Liver (tissue), 9 donors: ENCODE data around the gene CRYBG1. TPM values are rescaled to one million over a fixed set of nuclear protein-coding genes. Genes with fewer than 3 reads are reported as not detected.

ENCODE experiments used
- DNase-seq: peaks from one replicate; pipeline ENCODE4 v3.0.0-alpha.2; 2017; ENCODE audit warnings: low spot score
- H3K27ac ChIP-seq, 2 donors: one replicate each; pipeline ENCODE4 v1.7.0; 2013; ENCODE audit warnings: inconsistent platforms in 2 of 2, low read length in 2 of 2, control low read depth in 1 of 2, low read depth in 1 of 2, mild to moderate bottlenecking in 1 of 2
- H3K27me3 ChIP-seq, 4 donors: one replicate each; pipeline versions ENCODE4 v1.6.1 to v1.7.0; 2013; ENCODE audit warnings: low read length in 3 of 4, inconsistent platforms in 1 of 4, mild to moderate bottlenecking in 1 of 4, moderate library complexity in 1 of 4; ENCODE audit not compliant: control insufficient read depth in 4 of 4, insufficient read depth in 4 of 4
- H3K36me3 ChIP-seq, 4 donors: one replicate each; pipeline versions ENCODE4 v1.6.1 to v1.7.0; 2013; ENCODE audit warnings: low read length in 3 of 4, mild to moderate bottlenecking in 3 of 4, low read depth in 1 of 4, moderate library complexity in 1 of 4; ENCODE audit not compliant: control insufficient read depth in 4 of 4, insufficient read depth in 3 of 4
- H3K4me1 ChIP-seq, 4 donors: one replicate each; pipeline versions ENCODE4 v1.6.1 to v1.7.0; 2013; ENCODE audit warnings: low read length in 3 of 4, mild to moderate bottlenecking in 3 of 4, moderate library complexity in 1 of 4; ENCODE audit not compliant: control insufficient read depth in 4 of 4, insufficient read depth in 4 of 4
- H3K4me3 ChIP-seq, 3 donors: one replicate each; pipeline versions ENCODE4 v1.6.1 to v1.7.0; 2013; ENCODE audit warnings: low read length in 3 of 3, control low read depth in 1 of 3, low read depth in 1 of 3, mild to moderate bottlenecking in 1 of 3
- H3K9ac ChIP-seq, 2 donors: one replicate each; pipeline ENCODE4 v1.7.0; 2013; ENCODE audit warnings: low read length in 2 of 2, mild to moderate bottlenecking in 2 of 2, moderate library complexity in 2 of 2, control low read depth in 1 of 2, low read depth in 1 of 2
- H3K9me3 ChIP-seq, 4 donors: one replicate each; pipeline versions ENCODE4 v1.6.1 to v1.7.0; 2013; ENCODE audit warnings: low read length in 3 of 4; ENCODE audit not compliant: control insufficient read depth in 4 of 4
- ATF3 ChIP-seq: IDR thresholded peaks from 2 replicates; pipeline ENCODE4 v1.6.1; 2016; ENCODE audit warnings: antibody characterized with exemption
- CTCF ChIP-seq: fragments of 150-350 bp; IDR thresholded peaks from 2 replicates; pipeline ENCODE4 v1.5.1; 2017; ENCODE audit warnings: improper control_type of control experiment, low read depth, low read length; ENCODE audit not compliant: missing input control
- EGR1 ChIP-seq, 2 donors: IDR thresholded peaks; 2 replicates each; pipeline ENCODE4 v1.6.1; 2016 to 2018; ENCODE audit warnings: antibody characterized with exemption in 2 of 2, low read depth in 2 of 2
- FOXA2 ChIP-seq: IDR thresholded peaks from 2 replicates; pipeline ENCODE4 v1.6.1; 2016; ENCODE audit warnings: antibody characterized with exemption
- GABPA ChIP-seq, 2 donors: IDR thresholded peaks in 1 of 2; conservative IDR thresholded peaks in 1 of 2; 2 replicates each; pipeline ENCODE4 v1.6.1; 2016; ENCODE audit warnings: antibody characterized with exemption in 2 of 2, mild to moderate bottlenecking in 1 of 2, moderate library complexity in 1 of 2
- HNF4A ChIP-seq, 2 donors: conservative IDR thresholded peaks; 2 replicates each; pipeline ENCODE4 v1.6.1; 2016; ENCODE audit warnings: antibody characterized with exemption in 2 of 2, mild to moderate bottlenecking in 2 of 2
- HNF4G ChIP-seq: IDR thresholded peaks from 2 replicates; pipeline ENCODE4 v1.6.1; 2016; ENCODE audit warnings: antibody characterized with exemption
- MAX ChIP-seq: IDR thresholded peaks from 2 replicates; pipeline ENCODE4 v1.6.1; 2016; ENCODE audit warnings: antibody characterized with exemption
- NR2F2 ChIP-seq: IDR thresholded peaks from 2 replicates; pipeline ENCODE4 v1.6.1; 2016; ENCODE audit warnings: antibody characterized with exemption
- REST ChIP-seq: IDR thresholded peaks from 2 replicates; pipeline ENCODE4 v1.6.1; 2016; ENCODE audit warnings: antibody characterized with exemption, mild to moderate bottlenecking
- SP1 ChIP-seq: IDR thresholded peaks from 2 replicates; pipeline ENCODE4 v1.6.1; 2018; ENCODE audit warnings: antibody characterized with exemption, mild to moderate bottlenecking
- TAF1 ChIP-seq: conservative IDR thresholded peaks from 2 replicates; pipeline ENCODE4 v1.6.1; 2016; ENCODE audit warnings: antibody characterized with exemption, mild to moderate bottlenecking
- YY1 ChIP-seq: IDR thresholded peaks from 2 replicates; pipeline ENCODE4 v1.6.1; 2016; ENCODE audit warnings: antibody characterized with exemption, mild to moderate bottlenecking
- WGBS: extraction: QIAGEN DNeasy Blood & Tissue Kit; methylation state at CpG from one replicate; pipeline ENCODE4 v1.1.7; 2013; 5-methylcytosine and 5-hydroxymethylcytosine counted together
- polyA plus RNA-seq, 2 donors: library from polyadenylated mRNA; stranded (reverse) in 1 of 2; unstranded in 1 of 2; fragments of 200-250 nt in 1 of 2; fragments of >200 nt in 1 of 2; fragmentation: Nextera tagmentation in 1 of 2; extraction: Ambion mirVana in 1 of 2; gene quantifications; one replicate each; pipeline versions ENCODE4 v1.2.1 to v1.2.3, GENCODE V29; 2013 to 2015
- total RNA-seq, 2 donors: library from RNA; depleted of rRNA; stranded (reverse); fragments of >200 nt; gene quantifications; one replicate each; pipeline ENCODE4 v1.2.3, GENCODE V29; 2014
- donor health status: healthy.
- donor health status: healthy.
- donor health status: healthy.
- donor health status: healthy.
- donor health status: healthy.

The CRYBG1 gene
- total and polyA plus RNA-seq, 4 donors, result 2.3 to 8.7 (median 4.0) TPM

GRCh38 chr6:106475284-106475683 lies 114.8 kb downstream of the CRYBG1 start (continued):
- TF ChIP-seq CTCF (no peak), TAF1 (no peak)

GRCh38 chr6:106476331-106477105 lies 116.0 kb downstream of the CRYBG1 start:
- Histone ChIP-seq H3K4me3 (no peak overlapping the region), H3K27ac (no peak overlapping the region), H3K9ac (no peak overlapping the region), H3K36me3 (no peaks in the 10 kb centered on the region), H3K27me3 (peaks cover 0 to 6% (median 0%) of the 10 kb centered on the region in 4 donors), H3K9me3 (no peaks in the 10 kb centered on the region), H3K4me1 (no peaks in the 10 kb centered on the region)
- WGBS, result 74% methylated on average over 2 of the region's 2 CpGs
- DNase-seq, result no peak
- no peak for TF ChIP-seq EGR1 (IDR thresholded peaks at IDR 0.05; ENCODE audit: low read depth in 2 of 2)
- no peak for TF ChIP-seq MAX
- TF ChIP-seq REST, result no peak
- TF ChIP-seq TAF1, result no peak
- TF ChIP-seq FOXA2, result no peak
- no peak for TF ChIP-seq NR2F2
- no peak for TF ChIP-seq GABPA (IDR thresholded peaks at IDR 0.05 in 1 of 2, conservative IDR thresholded peaks at IDR 0.05 in 1 of 2)
- no peak for TF ChIP-seq ATF3
- no peak for TF ChIP-seq CTCF
- TF ChIP-seq HNF4A (conservative IDR thresholded peaks at IDR 0.05), result no peak
- TF ChIP-seq HNF4G, result no peak
- TF ChIP-seq YY1, result no peak
- no peak for TF ChIP-seq SP1
